HepG2 (cell line): Measurements from ENCODE around the gene RPL22L1. TPM values are rescaled to one million over a fixed set of nuclear protein-coding genes. Genes with fewer than 3 reads are reported as not detected.

ENCODE experiments used
- ATAC-seq: fragments of 200-7000 bp; cut with Tn5 transposase; 3 replicates; pipeline ENCODE4 v1.9.1; 2020; ENCODE audit warnings: mild to moderate bottlenecking, moderate library complexity
- BruUV-seq: library from RNA; stranded (reverse); fragments of 400-500 nt; replicated peaks from 2 replicates; lab custom pipeline; 2021; lab: Mats Ljungman, UMichigan
- CTCF ChIA-PET: fragments of 300-600 bp; formaldehyde crosslinking; extraction: SDS; loops from one replicate; lab custom pipeline; 2021; ENCODE audit warnings: low total read pairs, inconsistent platforms, low intra/inter-chr PET ratio; lab: Yijun Ruan, JAX
- POLR2A ChIA-PET: fragments of 350-600 bp; sonication (Branson Sonifier 250); formaldehyde crosslinking; loops from one replicate; lab custom pipeline; 2020; ENCODE audit warnings: antibody characterized with exemption, inconsistent platforms; lab: Yijun Ruan, JAX
- DNase-seq: peaks from one replicate; pipeline ENCODE4 v3.0.0-alpha.2; 2015; ENCODE audit warnings: low spot score
- FAIRE-seq: peaks from 3 replicates; lab custom pipeline; 2011; peaks lifted over from hg19 to GRCh38; lab: Jason Lieb, UNC
- H2AFZ ChIP-seq: one replicate; pipeline ENCODE4 v1.6.1; 2011; ENCODE audit warnings: low read length, inconsistent platforms
- H3K27ac ChIP-seq: fragments of 300-600 bp; 3 replicates; pipeline ENCODE4 v1.8.0; 2011; ENCODE audit warnings: mixed run types, mild to moderate bottlenecking, mixed read lengths, low read length, inconsistent platforms; ENCODE audit not compliant: insufficient read depth; ENCODE audit errors: extremely low read length
- H3K27me3 ChIP-seq, 2 experiments: fragments of 200-600 bp in 1 of 2; 2 replicates in 1 of 2; 3 replicates in 1 of 2; pipeline versions ENCODE4 v1.6.0 to v1.8.0; 2011; ENCODE audit warnings: low read length in 2 of 2, mild to moderate bottlenecking in 2 of 2, moderate library complexity in 2 of 2, inconsistent platforms in 1 of 2; ENCODE audit not compliant: insufficient read depth in 2 of 2, control insufficient read depth in 1 of 2
- H3K36me3 ChIP-seq, 2 experiments: fragments of 200-600 bp in 1 of 2; replicated peaks in 1 of 2; 2 replicates in 1 of 2; 3 replicates in 1 of 2; pipeline versions ENCODE4 v1.5.1 to v1.8.0; 2011; ENCODE audit warnings: low read length in 2 of 2, inconsistent platforms in 1 of 2; ENCODE audit not compliant: insufficient read depth in 2 of 2, control insufficient read depth in 1 of 2
- H3K4me1 ChIP-seq: 2 replicates; pipeline ENCODE4 v1.5.1; 2012; ENCODE audit warnings: low read length, inconsistent platforms; ENCODE audit not compliant: insufficient read depth
- H3K4me2 ChIP-seq: 2 replicates; pipeline ENCODE4 v1.6.0; 2011; ENCODE audit warnings: low read depth, low read length, inconsistent platforms
- H3K4me3 ChIP-seq, 3 experiments: fragments of 200-600 bp in 1 of 3; sonication (generic), shearing (Covaris generic) in 1 of 3; replicated peaks in 1 of 3; 2 replicates each; pipeline ENCODE4 v1.5.1; 2011 to 2016; ENCODE audit warnings: low read length in 3 of 3, inconsistent platforms in 2 of 3, low read depth in 2 of 3, mild to moderate bottlenecking in 2 of 3, control low read depth in 1 of 3, mixed read lengths in 1 of 3; ENCODE audit not compliant: insufficient read depth in 1 of 3
- H3K79me2 ChIP-seq: one replicate; pipeline ENCODE4 v1.6.1; 2011; ENCODE audit warnings: low read length, inconsistent platforms; ENCODE audit not compliant: insufficient read depth
- H3K9ac ChIP-seq: 2 replicates; pipeline ENCODE4 v1.6.0; 2011; ENCODE audit warnings: mild to moderate bottlenecking, low read depth, low read length, inconsistent platforms; ENCODE audit not compliant: insufficient read depth
- H3K9me3 ChIP-seq: 2 replicates; pipeline ENCODE4 v1.5.1; 2012; ENCODE audit warnings: mild to moderate bottlenecking, low read length
- H4K20me1 ChIP-seq: 2 replicates; pipeline ENCODE4 v1.6.0; 2011; ENCODE audit warnings: inconsistent platforms, mild to moderate bottlenecking, low read length, moderate library complexity; ENCODE audit not compliant: insufficient read depth
- CAMTA2 ChIP-seq: sonication (generic); formaldehyde crosslinking; IDR thresholded peaks from 2 replicates; pipeline ENCODE4 v1.4.0; 2020; ENCODE audit warnings: mild to moderate bottlenecking, missing genetic modification reagents, borderline replicate concordance
- HCFC1 ChIP-seq: fragments of 150-350 bp; IDR thresholded peaks from 2 replicates; pipeline ENCODE4 v1.6.1; 2014; ENCODE audit warnings: low read depth, low read length
- HIVEP1 ChIP-seq: sonication (generic); formaldehyde crosslinking; IDR thresholded peaks from 2 replicates; pipeline ENCODE4 v1.4.0; 2020; ENCODE audit warnings: mild to moderate bottlenecking, missing genetic modification reagents
- KMT2B ChIP-seq: IDR thresholded peaks from 2 replicates; pipeline ENCODE4 v1.6.1; 2016; ENCODE audit warnings: missing genetic modification reagents, missing compliant biosample characterization
- LCORL ChIP-seq, 2 experiments: fragments of 450-650 bp in 1 of 2; sonication (generic) in 1 of 2; formaldehyde crosslinking in 1 of 2; IDR thresholded peaks; 2 replicates each; pipeline versions ENCODE4 v1.5.0 to v1.6.1; 2017 to 2020; ENCODE audit warnings: antibody characterized with exemption in 1 of 2, missing genetic modification reagents in 1 of 2
- MBD4 ChIP-seq: IDR thresholded peaks from 2 replicates; pipeline ENCODE4 v1.6.1; 2012; ENCODE audit warnings: low read length, inconsistent platforms, borderline replicate concordance
- NR3C1 ChIP-seq: sonication (generic); formaldehyde crosslinking; IDR thresholded peaks from 2 replicates; pipeline ENCODE4 v1.4.0; 2020; ENCODE audit warnings: missing genetic modification reagents
- POLR2G ChIP-seq: fragments of 200-400 bp; formaldehyde crosslinking; IDR thresholded peaks from 2 replicates; pipeline ENCODE4 v1.6.1; 2018; ENCODE audit warnings: mild to moderate bottlenecking, low read depth, low read length, moderate library complexity
- RBM22 ChIP-seq: fragments of 200-400 bp; formaldehyde crosslinking; optimal IDR thresholded peaks from 2 replicates; pipeline ENCODE3; 2017; ENCODE audit warnings: mild to moderate bottlenecking, low read length, moderate library complexity
- ZMYM3 ChIP-seq: sonication (generic); formaldehyde crosslinking; IDR thresholded peaks from 2 replicates; pipeline ENCODE4 v1.5.1; 2020; ENCODE audit warnings: mild to moderate bottlenecking, missing genetic modification reagents
- ZNF350 ChIP-seq: sonication (generic); formaldehyde crosslinking; IDR thresholded peaks from 2 replicates; pipeline ENCODE4 v1.4.0; 2020; ENCODE audit warnings: mild to moderate bottlenecking, low read depth, missing genetic modification reagents, borderline replicate concordance
- ZNF431 ChIP-seq: sonication (generic); formaldehyde crosslinking; IDR thresholded peaks from 2 replicates; pipeline ENCODE4 v1.9.0; 2022; ENCODE audit warnings: missing genetic modification reagents, low read depth, mild to moderate bottlenecking, borderline replicate concordance
- ZNF746 ChIP-seq: sonication (generic); formaldehyde crosslinking; IDR thresholded peaks from 2 replicates; pipeline ENCODE4 v1.8.0; 2022; ENCODE audit warnings: mild to moderate bottlenecking, missing genetic modification reagents
- WGBS: methylation state at CpG from one replicate; pipeline ENCODE4 v1.1.6; 2017; ENCODE audit warnings: low lambda C conversion rate; 5-methylcytosine and 5-hydroxymethylcytosine counted together
- in situ Hi-C: cut with HindIII; loops from 2 replicates; pipeline ENCODE4 v1.10.0; 2017; ENCODE audit warnings: low pct_unique_long_range_greater_than_20kb; ENCODE audit not compliant: extremely low pct_ligation_motif_present
- intact Hi-C: fragments of 100-400 bp; cut with micrococcal nuclease; formaldehyde crosslinking; loops from one replicate; pipeline ENCODE4 v1.10.0; 2022; ENCODE audit not compliant: unreplicated experiment
- polyA plus RNA-seq, 8 experiments: library from polyadenylated mRNA; depleted of rRNA in 3 of 8; stranded (reverse) in 7 of 8; unstranded in 1 of 8; fragments of >200 nt; fragmentation: Illumina TruSeq in 4 of 8; extraction: Trizol in 4 of 8; gene quantifications; 2 replicates each; pipeline versions ENCODE4 v1.2.1 to v1.2.3, GENCODE V29; 2011 to 2016; ENCODE audit warnings: low read depth in 4 of 8, missing spikeins in 1 of 8, mixed read lengths in 1 of 8; ENCODE audit not compliant: insufficient read depth in 1 of 8
- total RNA-seq, 5 experiments: library from RNA; depleted of rRNA; stranded (reverse); fragments of >200 nt; fragmentation: Illumina TruSeq; extraction: Trizol; gene quantifications; 2 replicates each; pipeline ENCODE4 v1.2.3, GENCODE V29; 2016; ENCODE audit warnings: low read depth in 1 of 5
- TF ChIP-seq, protein P1 (sequence below): sonication (generic); formaldehyde crosslinking; IDR thresholded peaks from 2 replicates; pipeline ENCODE4 v1.5.0; 2020; ENCODE audit warnings: missing genetic modification reagents, mild to moderate bottlenecking, borderline replicate concordance
- TF ChIP-seq, protein P2 (sequence below): sonication (generic); formaldehyde crosslinking; conservative IDR thresholded peaks from 2 replicates; pipeline ENCODE4 v1.8.0; 2022; ENCODE audit warnings: mild to moderate bottlenecking, moderate library complexity, missing genetic modification reagents
- TF ChIP-seq, protein P3 (sequence below): sonication (generic); formaldehyde crosslinking; IDR thresholded peaks from 2 replicates; pipeline ENCODE4 v1.5.1; 2020; ENCODE audit warnings: missing genetic modification reagents, mild to moderate bottlenecking, borderline replicate concordance
- TF ChIP-seq, protein P4 (sequence below): IDR thresholded peaks from 2 replicates; pipeline ENCODE4 v1.6.1; 2016; ENCODE audit warnings: low read depth, control low read depth

RPL22L1 gene
- total and polyA plus RNA-seq, 2 of the 13 experiments (the other 11 are each of a cell fraction or from before 2014, with no cell fraction given), result 42.7 to 152 TPM

- peaks cover 22% of the 10 kb centered on the region for H3K79me2 ChIP-seq
- peak overlapping the region; percentile 96 for H3K9ac ChIP-seq
- FAIRE-seq (no peak), ATAC-seq (no peak), DNase-seq (no peak)
- ChIA-PET CTCF (no interaction called here), POLR2A (interaction anchor here (0.7 to 2.5 kb wide), 6 partner anchors 15 to 443 kb away, joined by 3 to 30 read pairs (median 4); partner anchors contain the start of gene EIF5A2)
- in situ Hi-C loops (no loop called here), intact Hi-C loops (loop anchor here (2.0 to 5.0 kb wide), 2 partner anchors 40 to 441 kb away; partner anchors contain the start of gene EIF5A2)
- peak overlapping the region; percentile 88 for H3K27ac ChIP-seq
- no peaks in the 10 kb centered on the region for H3K9me3 ChIP-seq
- BruUV-seq, result no TSS peak
- peaks cover 3 to 20% of the 10 kb centered on the region in 2 experiments; a peak in 4 of 5 replicates for H3K36me3 ChIP-seq
- H3K4me1 ChIP-seq, result peaks cover 32% of the 10 kb centered on the region
- H2AFZ ChIP-seq, result no peak overlapping the region
- H3K4me2 ChIP-seq, result peak overlapping the region; percentile 94
- H4K20me1 ChIP-seq, result peaks cover 24% of the 10 kb centered on the region
- WGBS, result 24% methylated on average over 9 of the region's 9 CpGs
- H3K4me3 ChIP-seq, result peak overlapping the region; percentile 68 to 87 (median 84)
- no peaks in the 10 kb centered on the region for H3K27me3 ChIP-seq
- TF ChIP-seq, protein P1, sequence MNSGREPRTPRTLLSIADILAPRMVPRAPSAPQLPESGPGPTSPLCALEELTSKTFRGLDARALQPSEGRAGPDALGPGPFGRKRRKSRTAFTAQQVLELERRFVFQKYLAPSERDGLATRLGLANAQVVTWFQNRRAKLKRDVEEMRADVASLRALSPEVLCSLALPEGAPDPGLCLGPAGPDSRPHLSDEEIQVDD (CRISPR knock-in tag), result no peak
- TF ChIP-seq ZNF746 (no peak), RBM22 (peak; percentile 91), HCFC1 (no peak), NR3C1 (CRISPR knock-in tag) (no peak), ZNF350 (CRISPR knock-in tag) (no peak), HIVEP1 (no peak), POLR2G (peak; percentile 63), MBD4 (0 out of 2 replicates have a peak, but pooled peaks have one; percentile 17), CAMTA2 (CRISPR knock-in tag) (no peak), LCORL (IDR thresholded peaks at IDR 0.05) (0 out of 2 replicates have a peak, but pooled peaks have one; percentile 21), LCORL (CRISPR knock-in tag; IDR thresholded peaks at IDR 0.05) (no peak), ZNF431 (CRISPR knock-in tag) (no peak), KMT2B (CRISPR knock-in tag) (no peak), ZMYM3 (CRISPR knock-in tag) (0 out of 2 replicates have a peak, but pooled peaks have one; percentile 19)
- TF ChIP-seq, protein P2, sequence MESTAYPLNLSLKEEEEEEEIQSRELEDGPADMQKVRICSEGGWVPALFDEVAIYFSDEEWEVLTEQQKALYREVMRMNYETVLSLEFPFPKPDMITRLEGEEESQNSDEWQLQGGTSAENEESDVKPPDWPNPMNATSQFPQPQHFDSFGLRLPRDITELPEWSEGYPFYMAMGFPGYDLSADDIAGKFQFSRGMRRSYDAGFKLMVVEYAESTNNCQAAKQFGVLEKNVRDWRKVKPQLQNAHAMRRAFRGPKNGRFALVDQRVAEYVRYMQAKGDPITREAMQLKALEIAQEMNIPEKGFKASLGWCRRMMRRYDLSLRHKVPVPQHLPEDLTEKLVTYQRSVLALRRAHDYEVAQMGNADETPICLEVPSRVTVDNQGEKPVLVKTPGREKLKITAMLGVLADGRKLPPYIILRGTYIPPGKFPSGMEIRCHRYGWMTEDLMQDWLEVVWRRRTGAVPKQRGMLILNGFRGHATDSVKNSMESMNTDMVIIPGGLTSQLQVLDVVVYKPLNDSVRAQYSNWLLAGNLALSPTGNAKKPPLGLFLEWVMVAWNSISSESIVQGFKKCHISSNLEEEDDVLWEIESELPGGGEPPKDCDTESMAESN (CRISPR knock-in tag), result no peak
- TF ChIP-seq, protein P3, sequence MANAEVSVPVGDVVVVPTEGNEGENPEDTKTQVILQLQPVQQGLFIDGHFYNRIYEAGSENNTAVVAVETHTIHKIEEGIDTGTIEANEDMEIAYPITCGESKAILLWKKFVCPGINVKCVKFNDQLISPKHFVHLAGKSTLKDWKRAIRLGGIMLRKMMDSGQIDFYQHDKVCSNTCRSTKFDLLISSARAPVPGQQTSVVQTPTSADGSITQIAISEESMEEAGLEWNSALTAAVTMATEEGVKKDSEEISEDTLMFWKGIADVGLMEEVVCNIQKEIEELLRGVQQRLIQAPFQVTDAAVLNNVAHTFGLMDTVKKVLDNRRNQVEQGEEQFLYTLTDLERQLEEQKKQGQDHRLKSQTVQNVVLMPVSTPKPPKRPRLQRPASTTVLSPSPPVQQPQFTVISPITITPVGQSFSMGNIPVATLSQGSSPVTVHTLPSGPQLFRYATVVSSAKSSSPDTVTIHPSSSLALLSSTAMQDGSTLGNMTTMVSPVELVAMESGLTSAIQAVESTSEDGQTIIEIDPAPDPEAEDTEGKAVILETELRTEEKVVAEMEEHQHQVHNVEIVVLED (CRISPR knock-in tag), result no peak
- TF ChIP-seq, protein P4, sequence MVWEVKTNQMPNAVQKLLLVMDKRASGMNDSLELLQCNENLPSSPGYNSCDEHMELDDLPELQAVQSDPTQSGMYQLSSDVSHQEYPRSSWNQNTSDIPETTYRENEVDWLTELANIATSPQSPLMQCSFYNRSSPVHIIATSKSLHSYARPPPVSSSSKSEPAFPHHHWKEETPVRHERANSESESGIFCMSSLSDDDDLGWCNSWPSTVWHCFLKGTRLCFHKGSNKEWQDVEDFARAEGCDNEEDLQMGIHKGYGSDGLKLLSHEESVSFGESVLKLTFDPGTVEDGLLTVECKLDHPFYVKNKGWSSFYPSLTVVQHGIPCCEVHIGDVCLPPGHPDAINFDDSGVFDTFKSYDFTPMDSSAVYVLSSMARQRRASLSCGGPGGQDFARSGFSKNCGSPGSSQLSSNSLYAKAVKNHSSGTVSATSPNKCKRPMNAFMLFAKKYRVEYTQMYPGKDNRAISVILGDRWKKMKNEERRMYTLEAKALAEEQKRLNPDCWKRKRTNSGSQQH (CRISPR knock-in tag), result no peak
These were observed 1.3 kb downstream of the RPL22L1 start for GRCh38 chr3:170868577-170869238.
